ENCODE measurements around the gene NRG2.

The NRG2 gene

GRCh38 chr5:139838381-139839197 is 204.5 kb downstream of the NRG2 start:
- DNase-seq (ENCODE audit: low read depth in 3 of 3) = no peak

- no peak for DNase-seq (ENCODE audit: low read depth in 3 of 3)
Observed at GRCh38 chr5:139837711-139838380, 205.3 kb downstream of the NRG2 start.

- no peak for DNase-seq (ENCODE audit: low read depth in 3 of 3)
Observed at GRCh38 chr5:139836469-139837208, 206.5 kb downstream of the NRG2 start.

DNA sequence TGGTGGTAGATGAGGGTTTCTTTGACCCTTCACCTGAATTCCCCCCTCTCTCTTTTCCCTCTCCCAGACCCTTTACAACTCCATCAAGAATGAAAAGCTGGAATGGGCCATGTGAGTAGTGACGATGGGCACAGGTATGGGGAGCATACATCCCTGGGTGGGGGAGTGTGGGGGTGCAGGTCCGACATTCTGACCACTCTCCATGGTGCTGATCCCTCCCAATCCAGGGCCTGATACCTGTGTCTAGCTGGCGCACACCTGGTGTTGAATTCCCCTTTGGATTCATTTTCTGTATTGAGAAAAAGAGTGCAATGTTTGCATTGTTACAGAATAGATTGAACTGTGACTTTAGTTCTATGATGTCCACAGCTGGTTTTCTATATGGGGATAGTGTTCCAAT is 207.4 kb downstream of the NRG2 start:
- no peak for DNase-seq (ENCODE audit: low read depth in 3 of 3)

DNA sequence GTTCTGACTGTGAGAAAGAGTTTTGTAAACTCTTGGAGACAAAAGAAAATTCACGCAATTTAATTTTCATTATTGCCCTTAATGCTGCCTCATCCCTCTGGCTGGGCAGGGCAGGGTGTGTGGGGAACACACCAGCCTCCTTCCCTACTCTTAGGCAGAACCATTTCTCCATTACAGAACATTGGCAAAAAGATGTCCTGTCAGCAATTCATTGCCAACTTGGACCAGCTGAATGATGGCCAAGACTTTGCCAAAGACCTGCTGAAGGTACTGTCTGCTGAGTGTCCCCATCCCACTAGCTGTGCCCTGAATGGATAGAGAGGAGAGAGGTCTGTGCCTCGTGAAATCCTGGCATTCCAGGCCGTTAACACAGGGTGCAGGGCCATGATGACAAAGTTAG is 209.6 kb downstream of the NRG2 start:
- no peak for DNase-seq (ENCODE audit: low read depth in 3 of 3)

DNA sequence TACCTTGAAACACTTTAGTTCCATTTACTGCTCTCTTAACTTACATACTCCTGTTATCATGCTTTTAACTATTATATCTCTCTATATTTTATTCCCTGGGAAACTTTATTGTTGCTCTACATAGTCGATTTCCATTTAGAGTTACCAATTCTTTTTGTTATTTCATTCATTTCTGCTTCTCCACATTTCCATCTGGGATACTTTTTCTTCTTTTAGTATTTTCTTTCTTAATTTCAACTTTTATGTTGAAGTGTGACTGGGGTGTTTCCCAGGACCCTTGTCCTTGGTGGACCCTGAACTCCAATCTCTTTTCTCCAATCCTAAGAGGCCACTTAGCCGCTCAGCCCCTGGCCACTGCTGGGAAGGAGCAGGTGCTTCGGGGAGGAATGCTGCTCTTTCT is 211.5 kb downstream of the NRG2 start:
- DNase-seq (ENCODE audit: low read depth in 3 of 3) = no peak

DNA sequence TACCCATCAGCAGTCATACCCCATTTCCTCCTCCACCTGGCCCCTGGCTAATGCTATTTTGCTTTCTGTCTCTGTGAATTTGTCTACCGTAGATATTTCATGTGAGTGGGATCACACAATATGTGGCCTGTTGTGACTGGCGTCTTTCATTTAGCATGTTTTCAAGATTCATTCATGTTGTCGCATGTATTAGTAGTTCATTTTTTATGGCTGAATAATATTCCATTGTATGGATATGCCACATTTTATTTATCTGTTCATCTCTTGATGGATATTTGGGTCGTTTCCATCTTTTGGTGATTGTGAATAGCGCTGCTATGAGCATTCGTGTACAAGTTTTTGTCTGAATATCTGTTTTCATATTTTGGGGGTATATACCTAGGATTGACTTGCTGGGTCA is 213.6 kb downstream of the NRG2 start:
- DNase-seq (ENCODE audit: low read depth in 3 of 3) = no peak

GRCh38 chr5:139828207-139828895 is 214.7 kb downstream of the NRG2 start:
- DNase-seq (ENCODE audit: low read depth in 3 of 3) = no peak

DNA sequence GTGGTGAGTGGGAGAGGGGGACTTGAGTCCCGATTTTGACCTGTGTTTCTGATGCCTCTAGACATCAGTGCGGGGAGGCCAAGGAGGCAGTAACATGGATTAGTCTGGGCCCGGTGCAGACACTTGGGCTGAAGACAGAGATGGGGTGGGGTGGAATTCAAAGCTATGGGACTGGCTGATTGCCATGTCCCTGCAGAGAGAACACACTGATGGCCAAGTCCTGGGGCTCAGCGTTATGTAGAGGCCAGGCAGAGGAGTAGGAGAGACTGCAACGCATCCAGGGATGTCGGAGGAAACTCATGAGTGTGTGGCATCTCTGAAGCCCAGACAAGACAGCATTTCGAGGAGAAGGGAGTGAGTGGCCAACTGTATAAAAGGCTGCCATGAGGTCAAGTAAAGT is 217.4 kb downstream of the NRG2 start:
- DNase-seq (ENCODE audit: low read depth in 3 of 3) = no peak

DNA sequence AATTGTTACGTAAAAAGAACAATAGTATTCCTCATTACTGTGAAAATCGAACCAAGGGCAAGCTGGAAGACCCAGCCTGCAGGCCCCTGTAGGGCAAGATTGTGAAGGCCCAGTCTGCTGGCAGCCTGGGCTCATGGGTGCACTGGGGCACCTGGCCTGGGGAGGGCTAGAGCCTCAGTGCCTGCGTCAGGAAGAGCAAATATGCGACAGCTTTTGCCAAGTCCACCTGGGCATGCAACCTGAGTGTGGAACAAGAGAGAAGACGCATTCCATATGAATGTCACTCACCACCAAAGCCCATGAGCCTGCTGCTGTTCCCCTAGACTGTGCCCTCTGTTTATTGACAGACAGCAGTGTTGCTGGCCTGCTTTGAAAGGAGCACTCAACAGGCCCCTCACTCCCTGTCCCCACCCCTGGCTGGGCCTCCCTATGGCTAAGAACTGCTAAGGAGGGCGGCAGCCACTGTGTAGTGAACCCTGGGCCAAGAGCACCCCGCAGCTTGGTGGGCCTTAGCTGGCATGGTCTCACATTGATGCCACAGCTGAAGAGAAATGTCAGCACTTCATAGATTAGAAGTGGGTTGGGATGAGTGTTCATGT is 219.2 kb downstream of the NRG2 start:
- DNase-seq (ENCODE audit: low read depth in 3 of 3) = no peak

DNA sequence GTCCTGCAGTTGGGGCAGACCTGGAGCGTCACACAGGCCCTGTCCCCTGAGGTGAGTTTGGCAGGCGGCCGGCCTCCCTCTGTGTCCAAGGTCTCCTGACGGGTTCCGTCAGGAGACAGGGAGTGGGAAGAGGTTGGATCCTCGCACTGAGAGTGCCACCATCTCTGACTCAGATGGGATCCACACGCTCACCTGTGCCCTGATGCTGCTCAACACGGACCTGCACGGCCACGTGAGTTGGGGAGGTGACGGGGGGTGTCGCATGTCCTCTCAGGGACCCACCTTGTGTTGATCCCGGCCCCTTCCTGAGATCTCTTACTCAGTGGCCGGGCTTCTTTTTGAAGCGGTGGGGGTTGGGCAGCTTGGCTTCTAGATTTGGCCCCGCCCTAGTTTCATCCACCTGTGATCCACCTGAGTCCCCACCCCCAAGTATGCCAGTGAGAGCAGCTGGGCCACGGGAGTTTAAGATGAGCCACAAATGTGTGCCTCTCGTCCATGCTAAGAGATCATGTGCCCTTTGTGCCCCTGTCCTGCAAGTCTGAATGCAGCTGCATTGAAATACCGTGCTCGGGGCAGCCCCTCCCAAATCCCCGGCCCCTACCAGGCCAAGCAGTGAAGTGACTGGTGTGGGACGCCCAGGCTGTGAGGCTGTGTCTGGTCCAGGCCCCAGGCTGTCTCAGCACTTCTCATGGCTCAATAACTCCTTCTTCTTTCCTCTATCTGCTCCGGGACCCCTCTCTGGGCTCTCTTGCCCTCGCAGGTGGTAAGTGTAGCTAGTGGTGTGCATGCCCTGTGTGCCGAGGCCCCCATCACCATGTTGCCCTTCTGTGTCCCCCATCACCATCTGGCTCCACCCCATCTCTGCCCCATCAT is 220.3 kb downstream of the NRG2 start:
- DNase-seq (ENCODE audit: low read depth in 3 of 3) = no peak

GRCh38 chr5:139821806-139822552 is 221.1 kb downstream of the NRG2 start:
- DNase-seq (ENCODE audit: low read depth in 3 of 3) = no peak

DNA sequence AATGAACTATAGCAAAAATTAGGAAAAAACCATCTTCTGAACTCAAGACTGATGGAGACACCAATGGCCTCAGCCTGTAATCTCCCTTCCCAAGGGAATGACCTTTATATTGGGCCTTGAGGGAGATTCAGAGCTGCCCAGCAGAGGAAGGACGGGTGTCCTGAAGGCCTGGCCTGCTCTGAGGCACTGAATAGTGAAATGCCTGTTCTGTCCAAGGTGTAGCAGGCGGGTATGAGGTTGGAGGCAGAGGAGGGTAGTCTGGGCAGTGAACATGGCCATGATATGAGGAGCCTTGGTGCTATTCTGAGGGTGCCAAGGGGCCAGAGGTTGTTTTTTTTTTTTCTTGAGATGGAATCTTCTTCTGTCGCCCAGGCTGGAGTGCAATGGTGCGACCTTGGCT is 222.5 kb downstream of the NRG2 start:
- DNase-seq (ENCODE audit: low read depth in 3 of 3) = no peak

GRCh38 chr5:139820130-139820529 is 223.0 kb downstream of the NRG2 start:
- no peak for DNase-seq (ENCODE audit: low read depth in 3 of 3)

GRCh38 chr5:139817970-139818369 is 225.1 kb downstream of the NRG2 start:
- DNase-seq (ENCODE audit: low read depth in 3 of 3) = no peak

DNA sequence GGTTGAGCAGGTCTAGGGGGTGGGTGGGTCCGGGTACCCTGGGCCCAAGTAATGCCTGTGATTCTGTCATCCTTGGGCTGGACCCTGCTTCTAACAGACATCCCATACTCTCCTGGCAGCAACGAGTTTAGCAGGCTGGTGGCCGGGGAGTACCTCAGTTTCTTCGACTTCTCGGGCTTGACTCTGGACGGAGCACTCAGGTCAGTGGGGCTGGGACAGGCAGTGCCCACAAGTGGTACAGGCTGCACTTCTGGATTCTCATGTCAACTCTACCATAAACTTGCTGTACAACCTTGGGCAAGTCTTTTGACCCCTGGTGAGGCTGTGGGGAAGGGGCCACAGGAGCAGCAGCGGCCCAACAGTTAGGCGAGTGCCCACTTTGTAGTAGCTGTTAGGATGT is 225.7 kb downstream of the NRG2 start:
- DNase-seq (ENCODE audit: low read depth in 3 of 3) = no peak

GRCh38 chr5:139816566-139816965 is 226.5 kb downstream of the NRG2 start:
- DNase-seq (ENCODE audit: low read depth in 3 of 3) = no peak

DNA sequence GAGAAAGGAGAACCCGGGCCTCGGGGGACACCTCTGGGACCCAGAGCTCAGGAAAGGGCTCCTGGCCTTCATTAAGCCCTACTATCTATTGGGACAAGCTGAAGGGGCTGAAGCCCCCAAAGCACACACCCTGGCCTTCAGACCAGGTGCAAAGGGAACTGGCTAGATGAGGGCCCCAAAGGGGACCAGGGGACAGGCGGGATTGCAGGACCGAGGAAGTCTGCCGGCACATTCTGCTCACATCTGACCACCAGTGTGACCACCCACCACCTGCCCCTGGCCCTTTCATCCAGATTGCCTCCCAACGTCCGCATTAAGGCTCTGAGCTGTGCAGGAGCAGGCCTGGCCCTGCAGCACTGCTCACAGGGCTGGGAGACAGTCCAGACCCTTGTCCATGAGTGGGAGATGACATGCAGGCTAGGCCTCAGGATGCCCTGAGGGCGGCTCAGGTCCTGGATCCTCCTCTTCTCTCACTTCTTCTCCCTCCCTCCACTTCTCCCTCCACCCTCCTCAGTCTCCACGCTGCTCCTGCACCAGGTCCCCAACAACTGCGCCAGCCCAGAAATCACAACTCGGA is 228.3 kb downstream of the NRG2 start:
- no peak for DNase-seq (ENCODE audit: low read depth in 3 of 3)

GRCh38 chr5:139814191-139814601 is 228.9 kb downstream of the NRG2 start:
- no peak for DNase-seq (ENCODE audit: low read depth in 3 of 3)
